NT2/D1 (cell line): ENCODE results near the gene DHRS1.

Experiments used
- SUZ12 ChIP-seq: IDR thresholded peaks from 2 replicates; pipeline ENCODE4 v1.6.1; 2011; ENCODE audit not compliant: insufficient read length, insufficient read depth; ENCODE audit errors: extremely low read depth
- YY1 ChIP-seq: IDR thresholded peaks from 2 replicates; pipeline ENCODE4 v1.6.1; 2011; ENCODE audit not compliant: insufficient read length, insufficient read depth
- ZNF274 ChIP-seq: IDR thresholded peaks from 2 replicates; pipeline ENCODE4 v1.6.1; 2011; ENCODE audit warnings: mild to moderate bottlenecking, low read depth, low read length

- no peak for TF ChIP-seq YY1
- TF ChIP-seq SUZ12: no peak
- TF ChIP-seq ZNF274: no peak
These were observed 15.0 kb downstream of the DHRS1 start for GRCh38 chr14:24284501-24285035.
